Endothelial cell of hepatic sinusoid (primary cell): Measurements from ENCODE around the gene PTPRU.

Experiments
- in situ Hi-C: cut with HindIII; loops from 2 replicates; pipeline ENCODE4 v1.10.0; 2017; ENCODE audit warnings: low sequenced_read_pairs

The PTPRU gene

DNA sequence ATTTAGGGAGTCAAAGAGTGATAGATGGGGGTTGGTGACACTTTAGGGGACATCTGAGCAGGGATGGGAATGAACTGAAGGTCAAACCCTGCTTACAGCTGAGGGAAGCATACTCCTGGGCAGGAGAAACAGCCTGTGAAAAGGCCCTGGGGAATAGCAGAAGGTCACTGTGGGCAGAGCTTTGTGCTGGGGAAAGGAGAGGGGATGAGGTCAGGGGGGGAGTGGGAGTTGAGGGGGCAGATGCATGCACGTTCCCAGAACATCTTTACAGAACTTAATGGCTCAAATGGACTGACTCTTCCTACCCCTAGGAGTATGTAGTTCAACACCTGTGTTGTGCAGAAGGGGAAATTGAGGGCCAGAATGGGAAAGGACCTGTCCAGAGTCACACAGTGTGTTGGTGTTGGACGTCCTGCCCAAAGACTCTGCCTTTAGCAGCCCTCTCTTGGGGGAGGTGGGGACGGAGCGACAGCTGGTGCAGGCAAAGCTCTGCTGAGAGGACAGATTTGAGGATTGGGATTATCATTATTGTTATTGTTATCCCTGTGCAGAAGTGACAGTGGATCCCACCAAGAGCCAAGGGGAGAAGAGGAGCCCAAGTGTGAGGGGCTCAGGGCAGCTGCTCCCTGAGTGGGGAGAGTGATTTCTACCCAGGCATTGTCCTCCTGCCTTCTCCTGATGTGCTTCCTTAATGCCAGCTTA, 116.5 kb downstream of the PTPRU start:
- in situ Hi-C loops, result loop anchor here (25.0 kb wide), 1 partner anchor 1034 kb away; no protein-coding TSS in a partner anchor

DNA sequence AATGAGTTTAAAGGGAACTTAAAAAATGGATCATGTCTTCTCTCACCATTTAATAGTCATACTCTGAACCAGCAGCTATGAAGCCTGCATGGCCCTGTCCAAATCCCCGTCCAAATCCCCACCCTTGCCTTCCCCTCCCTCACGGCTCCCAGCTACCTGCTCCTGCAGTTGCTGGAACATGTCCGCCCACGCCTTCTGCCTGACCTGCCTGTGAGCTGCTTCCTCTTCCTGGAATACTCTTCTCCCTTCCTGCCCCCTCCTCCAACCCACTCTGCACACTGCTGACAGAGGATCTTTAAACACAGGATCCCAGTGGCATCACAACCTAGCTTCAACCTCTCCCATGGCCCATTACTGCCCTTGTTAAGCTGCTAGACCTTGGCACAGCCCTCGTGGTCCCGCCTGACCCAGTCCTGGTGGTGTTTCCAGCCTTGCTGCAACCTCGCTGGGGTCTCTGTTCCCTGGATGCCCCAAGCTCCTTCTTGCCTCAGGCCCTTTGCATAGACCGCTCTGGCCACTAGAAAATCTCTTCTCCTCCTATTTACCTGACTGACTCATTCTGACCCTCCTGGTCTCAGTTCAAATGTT, 118.3 kb downstream of the PTPRU start:
- in situ Hi-C loops, result loop anchor here (25.0 kb wide), 1 partner anchor 1033 kb away; no protein-coding TSS in a partner anchor

DNA sequence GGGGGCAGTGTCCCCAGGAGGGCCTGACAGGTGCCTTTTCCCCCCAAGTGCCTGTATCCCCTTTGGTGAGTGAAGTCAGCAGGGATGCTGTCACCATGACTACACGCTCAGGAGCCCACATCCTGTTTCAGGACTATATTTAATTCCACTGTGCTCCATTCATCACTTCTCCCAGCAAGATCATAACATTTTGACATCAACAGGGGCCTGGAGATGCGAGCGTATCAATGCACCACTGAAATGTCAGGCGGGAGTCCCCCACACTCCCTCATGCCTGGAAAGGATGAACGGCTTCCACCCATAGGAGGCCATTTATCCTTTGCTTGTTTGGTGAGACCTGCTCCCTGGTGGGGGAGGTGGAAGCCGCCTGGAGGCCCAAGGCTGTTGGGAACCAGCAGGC, 119.1 kb downstream of the PTPRU start:
- in situ Hi-C loops, result loop anchor here (25.0 kb wide), 1 partner anchor 1032 kb away; no protein-coding TSS in a partner anchor

DNA sequence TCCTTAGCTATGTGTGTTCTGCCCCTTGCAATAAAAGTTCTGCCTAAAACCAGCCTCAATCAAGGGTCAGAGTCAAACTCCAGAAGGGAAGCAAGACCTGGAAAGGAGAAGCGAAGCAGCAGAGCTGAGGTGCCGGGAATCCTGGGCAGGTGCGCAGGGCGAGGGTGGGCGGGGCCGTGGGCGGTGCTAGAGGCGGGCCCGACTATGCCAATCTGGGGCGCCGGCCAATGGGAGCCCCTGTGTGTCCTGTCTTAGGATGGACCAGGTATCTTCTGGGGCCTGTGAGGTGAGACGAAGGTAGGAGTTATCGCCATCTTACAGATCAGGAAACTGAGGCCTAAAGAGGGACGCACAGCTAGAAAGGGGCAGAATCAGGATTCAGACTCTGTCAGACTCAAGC, 120.3 kb downstream of the PTPRU start:
- in situ Hi-C loops, result loop anchor here (25.0 kb wide), 1 partner anchor 1031 kb away; no protein-coding TSS in a partner anchor

DNA sequence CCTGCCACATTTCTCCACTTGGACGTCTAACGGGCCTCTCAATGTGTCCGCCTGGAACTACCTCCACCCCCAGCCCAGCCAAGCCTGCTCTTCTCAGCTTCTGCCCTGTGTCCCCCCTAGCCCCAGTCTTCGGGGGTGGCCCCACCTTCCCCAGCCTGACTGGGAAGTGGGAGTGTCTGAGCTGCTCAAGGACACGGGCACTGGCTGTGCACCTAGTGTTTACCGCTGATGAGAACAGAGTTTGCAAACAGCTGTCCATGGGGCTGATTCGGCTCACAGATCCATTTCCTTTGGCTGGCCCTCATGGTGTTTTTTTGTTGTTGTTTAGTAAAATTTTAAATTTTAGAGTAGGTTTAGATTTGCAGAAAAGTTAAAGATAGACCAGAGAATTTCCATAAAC, 121.1 kb downstream of the PTPRU start:
- in situ Hi-C loops, result loop anchor here (25.0 kb wide), 1 partner anchor 1030 kb away; no protein-coding TSS in a partner anchor

DNA sequence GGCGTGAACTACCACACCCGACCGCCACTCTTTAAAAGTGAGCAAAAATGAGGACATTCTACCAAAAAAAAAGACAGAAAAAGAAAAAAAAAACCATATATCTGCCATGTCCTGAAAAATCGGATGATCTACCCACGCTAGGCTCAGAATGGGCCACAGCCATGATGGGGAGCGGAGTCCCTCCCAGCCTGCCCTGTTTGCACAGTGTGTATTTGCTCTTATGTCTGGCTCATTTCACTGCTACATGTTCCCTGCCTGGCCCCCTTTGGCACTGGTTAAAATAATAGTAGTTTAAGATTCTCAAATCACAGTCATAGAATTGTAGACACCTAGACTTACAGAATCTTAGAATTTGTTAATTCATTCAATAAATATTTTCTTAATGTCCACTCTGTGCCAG, 121.9 kb downstream of the PTPRU start:
- in situ Hi-C loops, result loop anchor here (25.0 kb wide), 1 partner anchor 1029 kb away; no protein-coding TSS in a partner anchor

DNA sequence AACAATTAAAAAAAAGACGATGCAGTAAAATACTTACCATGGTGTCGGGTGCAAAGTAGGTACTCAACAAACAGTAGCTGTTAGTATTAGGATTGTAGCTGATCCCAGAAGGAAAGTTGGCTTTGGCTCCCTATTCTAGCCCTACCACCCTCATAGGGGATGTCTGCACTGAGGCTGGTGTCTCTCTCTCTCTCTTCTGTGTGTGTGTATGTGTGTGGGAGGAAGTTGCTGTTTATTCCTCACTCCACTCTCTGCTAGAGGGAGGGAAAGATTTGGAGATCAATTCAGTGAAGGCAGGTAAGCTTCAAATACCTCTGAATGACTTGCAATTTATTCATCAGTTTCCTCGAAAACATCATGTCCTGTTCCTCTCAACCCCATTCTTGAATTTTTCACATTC, 124.4 kb downstream of the PTPRU start:
- in situ Hi-C loops, result loop anchor here (25.0 kb wide), 1 partner anchor 1027 kb away; no protein-coding TSS in a partner anchor

DNA sequence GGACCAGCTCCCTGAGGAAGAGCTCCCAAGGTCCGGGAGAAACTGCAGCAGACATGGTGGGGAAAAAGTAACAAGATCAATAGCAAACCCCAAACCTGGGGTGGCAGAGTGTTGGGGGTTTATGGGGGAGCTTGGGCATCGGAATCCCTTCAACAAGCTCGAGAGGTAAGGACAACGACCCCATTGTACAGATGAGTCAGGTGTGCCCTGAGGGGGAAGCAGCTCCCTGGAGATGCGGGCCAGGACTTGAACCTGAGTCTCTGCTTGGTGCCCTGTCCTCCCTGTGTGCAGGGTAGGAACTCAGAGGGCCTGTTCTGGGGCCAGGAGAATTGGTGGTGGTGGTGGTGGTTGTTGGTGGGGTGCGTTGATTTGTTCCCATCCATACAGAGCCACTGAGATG, 125.4 kb downstream of the PTPRU start:
- in situ Hi-C loops, result loop anchor here (25.0 kb wide), 1 partner anchor 1026 kb away; no protein-coding TSS in a partner anchor

DNA sequence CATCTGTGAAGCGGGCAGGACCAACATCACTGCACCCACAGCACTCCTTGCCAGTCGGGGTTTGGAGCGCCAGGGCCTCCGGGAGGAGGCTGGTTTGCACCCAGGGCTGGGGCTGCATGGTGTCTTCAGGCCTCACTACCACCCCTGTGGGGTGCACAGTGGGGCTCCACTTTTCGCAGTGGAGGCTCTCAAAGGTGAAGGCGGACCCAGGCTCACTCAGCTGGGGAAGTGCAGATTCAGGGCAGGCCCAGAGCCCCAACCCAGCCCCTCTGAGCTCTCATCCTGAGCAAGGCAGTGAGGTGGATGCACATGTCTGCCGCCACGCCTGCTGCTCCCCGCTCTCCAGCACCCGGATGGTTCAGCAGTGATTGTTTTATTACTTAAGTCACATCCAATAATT, 125.8 kb downstream of the PTPRU start:
- in situ Hi-C loops, result loop anchor here (25.0 kb wide), 1 partner anchor 1025 kb away; no protein-coding TSS in a partner anchor

DNA sequence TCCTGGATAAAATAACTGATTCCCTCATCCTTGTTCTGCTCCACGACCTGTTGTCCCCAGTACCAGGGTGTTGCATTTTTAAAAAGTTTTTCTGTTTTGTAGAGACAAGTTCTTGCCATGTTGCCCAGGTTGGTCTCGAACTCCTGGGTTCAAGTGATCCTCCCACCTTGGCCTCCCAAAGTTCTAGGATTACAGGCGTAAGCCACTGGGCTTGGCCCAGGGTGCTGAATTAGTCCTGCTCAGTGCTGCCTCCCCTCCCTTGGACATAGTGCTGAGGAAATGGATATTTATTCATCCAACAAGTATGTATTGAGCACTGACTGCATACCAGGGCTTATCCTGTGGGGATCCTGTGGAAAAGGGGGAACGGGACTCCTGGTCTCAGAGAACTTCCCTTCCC, 126.4 kb downstream of the PTPRU start:
- in situ Hi-C loops, result loop anchor here (25.0 kb wide), 1 partner anchor 1025 kb away; no protein-coding TSS in a partner anchor

DNA sequence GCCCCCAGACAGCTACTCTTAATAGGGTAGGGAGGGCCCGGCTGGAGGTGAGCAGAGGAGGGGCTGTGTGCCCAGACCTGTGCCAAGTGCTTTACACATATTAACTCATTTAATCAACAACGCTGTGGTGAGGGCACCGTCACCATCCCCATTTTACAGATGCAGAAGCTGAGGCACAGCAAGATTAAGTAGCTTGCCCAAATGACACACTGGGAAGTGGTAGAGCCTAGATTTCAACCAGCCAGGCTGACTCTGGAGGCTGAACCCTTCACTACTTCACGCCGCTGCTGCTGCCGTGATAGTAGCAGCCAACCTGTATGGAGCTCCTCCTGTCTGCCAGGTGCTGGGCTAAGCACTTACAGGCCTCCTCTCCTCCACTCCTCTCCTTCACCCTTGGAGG, 127.2 kb downstream of the PTPRU start:
- in situ Hi-C loops, result loop anchor here (25.0 kb wide), 1 partner anchor 1024 kb away; no protein-coding TSS in a partner anchor

DNA sequence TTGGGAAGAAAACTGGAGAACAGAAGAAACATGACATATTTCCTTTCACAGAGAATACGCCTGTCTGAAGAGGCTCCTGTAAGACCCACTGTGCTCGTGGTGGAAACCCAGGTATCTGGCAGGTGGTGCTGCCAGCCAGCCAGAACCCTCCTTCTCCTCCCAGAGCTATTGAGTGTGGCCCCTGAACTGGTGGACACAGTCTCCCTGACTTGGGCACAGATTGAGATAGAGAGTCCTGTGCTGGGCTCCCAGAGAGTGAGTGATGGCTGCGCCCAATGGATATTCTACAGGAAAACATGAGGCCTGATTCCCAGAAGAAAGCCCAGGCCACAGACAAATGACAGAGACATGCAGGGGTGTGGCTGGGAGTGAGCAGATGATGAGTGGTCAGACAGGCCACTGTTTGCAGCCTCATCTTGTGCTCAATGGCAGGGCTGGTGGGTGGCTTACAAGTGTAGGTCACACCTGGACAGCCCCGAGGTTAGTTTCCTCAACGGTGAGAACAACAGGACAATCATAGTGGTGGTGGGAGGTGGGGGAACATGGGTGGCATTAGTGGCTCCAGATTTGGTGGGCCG, 127.9 kb downstream of the PTPRU start:
- in situ Hi-C loops, result loop anchor here (25.0 kb wide), 1 partner anchor 1023 kb away; no protein-coding TSS in a partner anchor

DNA sequence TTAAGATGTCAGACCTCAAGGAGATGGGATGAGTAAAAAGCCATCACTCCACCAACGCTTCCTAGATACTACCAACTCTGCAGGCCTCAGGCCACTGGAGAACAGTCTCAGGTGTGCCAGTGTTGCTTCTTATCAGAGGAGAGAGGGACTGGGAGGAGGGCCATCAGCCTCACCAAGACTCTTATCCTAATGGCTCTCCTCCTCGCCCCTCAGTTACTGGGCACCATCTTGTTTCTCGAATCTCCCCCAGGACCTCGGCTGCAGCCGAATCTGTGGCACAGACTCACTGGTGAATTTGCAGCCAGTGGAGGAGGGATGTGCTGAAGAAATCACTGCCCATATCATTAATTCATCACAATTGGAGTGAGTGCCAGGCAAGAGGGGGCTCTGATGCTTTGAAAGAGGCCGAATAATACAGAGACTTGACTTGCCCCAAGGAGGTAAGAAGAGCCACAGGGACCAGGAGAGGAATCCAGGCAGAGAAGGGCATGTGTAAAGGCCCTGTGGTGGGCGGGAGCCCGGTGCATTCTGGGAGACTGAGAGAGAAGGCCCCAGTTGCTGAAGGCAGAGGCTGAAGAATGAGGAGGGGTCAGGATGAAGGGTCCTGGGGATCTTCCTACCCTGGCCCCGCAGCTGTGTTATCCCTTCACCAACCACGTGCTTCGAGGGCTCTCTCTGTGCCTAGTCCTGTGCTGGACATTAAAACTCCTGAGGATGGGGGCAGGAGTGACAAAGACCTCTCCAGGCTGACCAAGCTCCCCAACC, 129.8 kb downstream of the PTPRU start:
- in situ Hi-C loops, result loop anchor here (25.0 kb wide), 1 partner anchor 1021 kb away; no protein-coding TSS in a partner anchor

DNA sequence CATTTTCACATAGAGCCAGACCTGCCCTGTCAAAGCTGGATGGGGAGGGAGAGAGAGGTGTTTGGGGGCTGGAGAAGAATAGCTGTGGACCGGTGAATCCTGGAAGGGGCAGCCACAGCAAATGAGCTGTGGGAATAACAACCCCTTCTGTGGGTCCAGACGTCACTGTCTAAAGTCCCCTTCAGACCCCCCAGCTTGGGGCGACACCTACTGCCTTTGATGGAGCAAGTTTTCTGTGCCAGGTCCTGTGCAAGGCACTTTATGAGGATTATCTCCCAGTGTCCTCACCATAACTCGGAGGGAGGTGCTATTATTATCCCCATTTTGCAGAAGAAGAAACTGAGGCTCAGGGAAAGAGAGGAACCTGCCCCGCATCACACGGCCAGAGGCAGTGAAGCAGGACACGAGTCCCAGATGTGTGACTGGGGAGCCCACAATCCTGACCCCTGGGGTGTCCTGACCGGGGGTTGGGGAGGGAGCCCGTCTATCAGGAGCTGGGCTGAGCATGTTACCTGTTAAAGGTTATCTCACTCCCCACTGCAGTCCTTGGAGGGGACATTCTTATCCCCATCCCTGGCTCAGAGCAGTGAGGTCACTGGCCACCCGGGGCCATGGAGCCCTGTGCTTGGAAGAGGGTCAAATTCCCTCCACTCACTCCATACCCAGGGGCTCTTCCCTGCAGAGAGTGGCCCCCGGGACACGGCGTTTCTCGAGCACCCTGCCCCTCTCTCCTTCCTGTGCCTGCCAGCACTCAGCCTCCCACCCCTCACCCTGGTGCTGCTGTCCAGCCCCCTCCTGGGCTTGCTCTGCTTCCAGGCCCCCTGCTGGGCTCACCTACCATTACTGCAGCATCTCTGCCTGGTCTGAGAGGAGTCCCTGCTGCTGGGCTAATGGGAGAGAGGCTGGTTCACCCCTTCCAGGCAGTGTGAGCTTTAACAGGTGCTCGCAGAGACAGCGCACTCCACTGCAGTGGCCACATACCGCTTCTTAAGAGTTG, 132.9 kb downstream of the PTPRU start:
- in situ Hi-C loops, result loop anchor here (25.0 kb wide), 1 partner anchor 1018 kb away; no protein-coding TSS in a partner anchor

DNA sequence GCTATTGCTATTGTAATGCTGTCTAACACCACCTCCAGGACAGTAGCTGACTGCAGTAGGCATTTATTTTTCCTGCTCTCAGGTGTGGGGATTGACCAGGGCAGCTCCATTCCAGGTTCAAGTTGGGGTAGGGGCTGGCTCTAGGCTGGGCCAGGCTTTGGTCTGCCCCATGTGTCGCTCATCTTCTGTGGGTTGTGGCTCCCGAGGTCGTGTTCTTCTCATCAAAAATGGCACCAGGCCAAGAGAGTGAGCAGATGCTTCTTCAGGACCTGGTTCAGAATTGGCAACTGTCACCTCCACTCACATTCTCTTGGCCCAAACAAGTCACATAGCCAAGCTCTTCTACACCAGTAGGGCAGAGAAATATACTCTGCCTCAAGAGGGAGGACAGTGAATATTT, 133.7 kb downstream of the PTPRU start:
- in situ Hi-C loops, result loop anchor here (25.0 kb wide), 1 partner anchor 1017 kb away; no protein-coding TSS in a partner anchor

DNA sequence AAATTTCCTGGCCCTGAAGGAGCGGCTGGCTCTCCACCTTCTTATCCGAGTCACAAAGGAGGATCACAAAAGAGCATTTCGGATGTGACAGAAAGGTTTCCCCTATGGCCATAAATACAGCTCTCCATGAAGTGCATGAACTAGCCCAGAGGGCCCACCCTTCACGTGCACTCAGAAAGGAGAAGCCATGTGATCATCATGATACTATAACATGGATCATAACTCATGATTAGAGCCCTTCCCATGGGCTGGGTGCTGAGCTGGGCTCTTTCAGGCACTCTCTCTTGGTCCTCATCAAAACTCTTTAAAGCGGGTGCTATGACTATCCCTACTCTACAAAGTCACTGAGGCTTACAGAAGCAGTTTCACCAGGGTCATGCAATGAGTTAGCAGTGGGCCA, 135.0 kb downstream of the PTPRU start:
- in situ Hi-C loops, result loop anchor here (25.0 kb wide), 1 partner anchor 1016 kb away; no protein-coding TSS in a partner anchor

DNA sequence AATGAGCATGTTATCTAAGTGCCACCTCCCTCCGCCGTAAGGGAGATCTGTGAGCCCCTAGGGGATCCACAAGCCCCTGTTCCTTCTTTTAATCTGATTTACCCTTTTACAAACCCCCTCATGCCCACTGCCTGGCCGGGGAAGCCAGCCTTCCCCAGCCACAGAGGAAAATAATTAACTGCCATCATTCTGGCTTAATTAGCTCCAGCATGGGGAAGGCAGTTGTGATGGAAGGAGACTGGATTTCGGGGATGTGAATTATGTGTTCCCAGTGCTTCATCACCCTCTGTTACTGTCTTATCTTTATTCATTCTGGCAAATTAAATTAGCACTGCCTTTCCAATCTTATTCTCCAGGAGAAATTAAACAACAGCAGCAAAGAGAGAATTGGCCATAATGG, 135.8 kb downstream of the PTPRU start:
- in situ Hi-C loops, result loop anchor here (25.0 kb wide), 1 partner anchor 1015 kb away; no protein-coding TSS in a partner anchor
